GM12878 (cell line): ENCODE measurements around the gene SLC20A1.

Experiments used
- CTCF ChIP-seq, 3 experiments: IDR thresholded peaks in 2 of 3; conservative IDR thresholded peaks in 1 of 3; 2 replicates each; pipeline ENCODE4 v1.5.1; 2011; ENCODE audit warnings: low read depth in 3 of 3, low read length in 3 of 3, mild to moderate bottlenecking in 3 of 3, control low read depth in 2 of 3, moderate library complexity in 2 of 3, inconsistent platforms in 1 of 3, mixed read lengths in 1 of 3; ENCODE audit not compliant: control insufficient read depth in 2 of 3, insufficient read depth in 1 of 3; ENCODE audit errors: extremely low read depth in 1 of 3
- EZH2 ChIP-seq: IDR thresholded peaks from 2 replicates; pipeline ENCODE4 v1.6.1; 2012; ENCODE audit warnings: low read depth, mild to moderate bottlenecking, control low read depth, inconsistent platforms, low read length, borderline replicate concordance; ENCODE audit not compliant: control insufficient read depth
- GATAD2B ChIP-seq: fragments of 450-650 bp; conservative IDR thresholded peaks from 2 replicates; pipeline ENCODE4 v1.6.1; 2017; ENCODE audit warnings: low read depth, mild to moderate bottlenecking, moderate library complexity
- NFYB ChIP-seq: IDR thresholded peaks from 2 replicates; pipeline ENCODE4 v1.6.1; 2011; ENCODE audit warnings: low read depth, mild to moderate bottlenecking, low read length, improper control_type of control experiment, moderate library complexity; ENCODE audit not compliant: insufficient read depth
- POLR2A ChIP-seq: IDR thresholded peaks from 2 replicates; pipeline ENCODE4 v1.6.1; 2011; ENCODE audit warnings: low read depth, mild to moderate bottlenecking, low read length
- RAD21 ChIP-seq: IDR thresholded peaks from 2 replicates; pipeline ENCODE4 v1.6.1; 2011; ENCODE audit warnings: mild to moderate bottlenecking, low read depth, low read length, moderate library complexity; ENCODE audit not compliant: insufficient read depth
- ZBED1 ChIP-seq: IDR thresholded peaks from 2 replicates; pipeline ENCODE4 v1.6.1; 2016; ENCODE audit warnings: borderline replicate concordance
- ZNF274 ChIP-seq: IDR thresholded peaks from one replicate; pipeline ENCODE4 v1.8.0; 2011; ENCODE audit not compliant: insufficient read length, insufficient read depth
- ZNF592 ChIP-seq: fragments of 450-650 bp; IDR thresholded peaks from 2 replicates; pipeline ENCODE4 v1.6.1; 2017; ENCODE audit warnings: mild to moderate bottlenecking, moderate library complexity
- TF ChIP-seq, protein P1 (sequence below): fragments of 450-650 bp; IDR thresholded peaks from 2 replicates; pipeline ENCODE4 v1.6.1; 2017; ENCODE audit warnings: mild to moderate bottlenecking
- TF ChIP-seq, protein P2 (sequence below): fragments of 450-650 bp; IDR thresholded peaks from 2 replicates; pipeline ENCODE4 v1.6.1; 2016; ENCODE audit warnings: mild to moderate bottlenecking
- TF ChIP-seq, protein P3 (sequence below): IDR thresholded peaks from 2 replicates; pipeline ENCODE4 v1.6.1; 2011; ENCODE audit warnings: mild to moderate bottlenecking, low read depth, low read length, moderate library complexity; ENCODE audit not compliant: insufficient replicate concordance

DNA sequence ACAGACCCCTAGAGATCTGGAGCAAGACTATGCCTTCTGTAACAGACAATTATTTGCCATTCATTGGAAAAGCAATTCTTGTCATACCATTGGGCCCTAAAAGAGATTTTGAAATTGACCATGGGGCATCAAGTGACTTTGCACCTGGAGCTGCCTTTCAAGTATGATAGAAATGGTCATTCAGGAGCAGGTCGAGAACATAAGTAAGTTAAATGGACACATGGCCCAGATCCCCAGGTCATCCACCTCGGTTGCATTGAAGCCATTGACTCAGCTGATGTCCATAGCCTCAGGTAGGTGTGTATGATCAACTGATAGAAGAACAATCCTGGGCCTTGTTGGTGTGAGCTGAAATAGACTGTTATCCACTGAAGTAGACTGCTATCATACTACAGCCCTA is 42.0 kb upstream of the SLC20A1 start:
- TF ChIP-seq RAD21, result no peak
- no peak for TF ChIP-seq ZNF592
- TF ChIP-seq, protein P1, sequence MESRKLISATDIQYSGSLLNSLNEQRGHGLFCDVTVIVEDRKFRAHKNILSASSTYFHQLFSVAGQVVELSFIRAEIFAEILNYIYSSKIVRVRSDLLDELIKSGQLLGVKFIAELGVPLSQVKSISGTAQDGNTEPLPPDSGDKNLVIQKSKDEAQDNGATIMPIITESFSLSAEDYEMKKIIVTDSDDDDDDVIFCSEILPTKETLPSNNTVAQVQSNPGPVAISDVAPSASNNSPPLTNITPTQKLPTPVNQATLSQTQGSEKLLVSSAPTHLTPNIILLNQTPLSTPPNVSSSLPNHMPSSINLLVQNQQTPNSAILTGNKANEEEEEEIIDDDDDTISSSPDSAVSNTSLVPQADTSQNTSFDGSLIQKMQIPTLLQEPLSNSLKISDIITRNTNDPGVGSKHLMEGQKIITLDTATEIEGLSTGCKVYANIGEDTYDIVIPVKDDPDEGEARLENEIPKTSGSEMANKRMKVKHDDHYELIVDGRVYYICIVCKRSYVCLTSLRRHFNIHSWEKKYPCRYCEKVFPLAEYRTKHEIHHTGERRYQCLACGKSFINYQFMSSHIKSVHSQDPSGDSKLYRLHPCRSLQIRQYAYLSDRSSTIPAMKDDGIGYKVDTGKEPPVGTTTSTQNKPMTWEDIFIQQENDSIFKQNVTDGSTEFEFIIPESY, result no peak
- TF ChIP-seq POLR2A, result no peak
- TF ChIP-seq EZH2, result no peak
- TF ChIP-seq GATAD2B, result no peak
- no peak for TF ChIP-seq ZBED1
- no peak for TF ChIP-seq NFYB
- TF ChIP-seq, protein P2, sequence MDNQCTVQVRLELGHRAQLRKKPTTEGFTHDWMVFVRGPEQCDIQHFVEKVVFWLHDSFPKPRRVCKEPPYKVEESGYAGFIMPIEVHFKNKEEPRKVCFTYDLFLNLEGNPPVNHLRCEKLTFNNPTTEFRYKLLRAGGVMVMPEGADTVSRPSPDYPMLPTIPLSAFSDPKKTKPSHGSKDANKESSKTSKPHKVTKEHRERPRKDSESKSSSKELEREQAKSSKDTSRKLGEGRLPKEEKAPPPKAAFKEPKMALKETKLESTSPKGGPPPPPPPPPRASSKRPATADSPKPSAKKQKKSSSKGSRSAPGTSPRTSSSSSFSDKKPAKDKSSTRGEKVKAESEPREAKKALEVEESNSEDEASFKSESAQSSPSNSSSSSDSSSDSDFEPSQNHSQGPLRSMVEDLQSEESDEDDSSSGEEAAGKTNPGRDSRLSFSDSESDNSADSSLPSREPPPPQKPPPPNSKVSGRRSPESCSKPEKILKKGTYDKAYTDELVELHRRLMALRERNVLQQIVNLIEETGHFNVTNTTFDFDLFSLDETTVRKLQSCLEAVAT, result no peak
- TF ChIP-seq, protein P3, sequence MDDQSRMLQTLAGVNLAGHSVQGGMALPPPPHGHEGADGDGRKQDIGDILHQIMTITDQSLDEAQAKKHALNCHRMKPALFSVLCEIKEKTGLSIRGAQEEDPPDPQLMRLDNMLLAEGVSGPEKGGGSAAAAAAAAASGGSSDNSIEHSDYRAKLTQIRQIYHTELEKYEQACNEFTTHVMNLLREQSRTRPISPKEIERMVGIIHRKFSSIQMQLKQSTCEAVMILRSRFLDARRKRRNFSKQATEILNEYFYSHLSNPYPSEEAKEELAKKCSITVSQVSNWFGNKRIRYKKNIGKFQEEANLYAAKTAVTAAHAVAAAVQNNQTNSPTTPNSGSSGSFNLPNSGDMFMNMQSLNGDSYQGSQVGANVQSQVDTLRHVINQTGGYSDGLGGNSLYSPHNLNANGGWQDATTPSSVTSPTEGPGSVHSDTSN, result no peak
- no peak for TF ChIP-seq CTCF (IDR thresholded peaks at IDR 0.05 in 2 of 3, conservative IDR thresholded peaks at IDR 0.05 in 1 of 3; ENCODE audit: control insufficient read depth in 2 of 3, extremely low read depth in 1 of 3, insufficient read depth in 1 of 3, low read depth in 3 of 3, low read length in 3 of 3)
- no peak for TF ChIP-seq ZNF274
